Measurements from ENCODE around the gene LAT. TPM values are rescaled to one million over a fixed set of nuclear protein-coding genes. Genes with fewer than 3 reads are reported as not detected.

LAT gene
- polyA plus RNA-seq, 1 of the 3 experiments (the other 2 are of a cell fraction): 8.0 TPM

DNA sequence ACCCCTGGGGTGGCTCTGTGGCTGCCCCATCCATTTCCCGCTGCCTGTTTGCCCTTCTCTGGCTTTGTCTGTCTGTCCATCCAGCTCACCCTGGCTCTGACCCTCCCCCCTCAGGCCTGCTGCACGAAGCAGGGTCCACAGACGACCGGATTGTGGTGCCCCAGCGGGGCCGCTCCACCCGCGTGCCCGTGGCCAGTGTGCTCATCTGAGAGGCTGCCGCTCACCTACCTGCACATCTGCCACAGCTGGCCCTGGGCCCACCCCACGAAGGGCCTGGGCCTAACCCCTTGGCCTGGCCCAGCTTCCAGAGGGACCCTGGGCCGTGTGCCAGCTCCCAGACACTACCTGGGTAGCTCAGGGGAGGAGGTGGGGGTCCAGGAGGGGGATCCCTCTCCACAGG, 761 bp upstream of the LAT start:
- CTCF ChIA-PET: no interaction called here
- no peaks in the 10 kb centered on the region for H3K79me2 ChIP-seq (ENCODE audit: insufficient read depth)
- H3K4me3 ChIP-seq (ENCODE audit: low read depth in 2 of 2, low read length in 1 of 2): no peak overlapping the region
- H3K9ac ChIP-seq: no peak overlapping the region
- no peaks in the 10 kb centered on the region for H3K27me3 ChIP-seq (ENCODE audit: insufficient read depth)
- no peaks in the 10 kb centered on the region for H3K9me2 ChIP-seq
- H3K27ac ChIP-seq (ENCODE audit: low read depth in 2 of 2, low read length in 1 of 2): no peak overlapping the region
- no peaks in the 10 kb centered on the region for H3K9me3 ChIP-seq
- no peaks in the 10 kb centered on the region for H3F3A ChIP-seq (replicated peaks; ENCODE audit: insufficient read depth)
- 88% methylated on average over 11 of the region's 12 CpGs for WGBS (ENCODE audit: low lambda C conversion rate)
- no peak overlapping the region for H3K4me2 ChIP-seq
- TF ChIP-seq NFIC (IDR thresholded peaks at IDR 0.05; ENCODE audit: borderline replicate concordance) (no peak), RXRA (IDR thresholded peaks at IDR 0.05; ENCODE audit: borderline replicate concordance, low read depth) (no peak), GABPA (IDR thresholded peaks at IDR 0.05; ENCODE audit: low read depth) (no peak), POLR2AphosphoS5 (IDR thresholded peaks at IDR 0.05; ENCODE audit: low read depth, low read length) (no peak), RFX5 (IDR thresholded peaks at IDR 0.05; ENCODE audit: low read length) (no peak), RCOR1 (IDR thresholded peaks at IDR 0.05; ENCODE audit: low read length) (no peak), EZH2phosphoT487 (IDR thresholded peaks at IDR 0.05; ENCODE audit: borderline replicate concordance, low read depth) (no peak), EP300 (IDR thresholded peaks at IDR 0.05; ENCODE audit: borderline replicate concordance in 1 of 2, low read depth in 1 of 2, low read length in 1 of 2) (no peak), JUND (IDR thresholded peaks at IDR 0.05) (no peak), FOXM1 (IDR thresholded peaks at IDR 0.05; ENCODE audit: low read depth) (no peak), YY1 (IDR thresholded peaks at IDR 0.05; ENCODE audit: low read depth) (no peak), FOSL2 (IDR thresholded peaks at IDR 0.05; ENCODE audit: borderline replicate concordance, low read depth) (no peak), ELF1 (IDR thresholded peaks at IDR 0.05) (no peak)
- TF ChIP-seq, protein P1, sequence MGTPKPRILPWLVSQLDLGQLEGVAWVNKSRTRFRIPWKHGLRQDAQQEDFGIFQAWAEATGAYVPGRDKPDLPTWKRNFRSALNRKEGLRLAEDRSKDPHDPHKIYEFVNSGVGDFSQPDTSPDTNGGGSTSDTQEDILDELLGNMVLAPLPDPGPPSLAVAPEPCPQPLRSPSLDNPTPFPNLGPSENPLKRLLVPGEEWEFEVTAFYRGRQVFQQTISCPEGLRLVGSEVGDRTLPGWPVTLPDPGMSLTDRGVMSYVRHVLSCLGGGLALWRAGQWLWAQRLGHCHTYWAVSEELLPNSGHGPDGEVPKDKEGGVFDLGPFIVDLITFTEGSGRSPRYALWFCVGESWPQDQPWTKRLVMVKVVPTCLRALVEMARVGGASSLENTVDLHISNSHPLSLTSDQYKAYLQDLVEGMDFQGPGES (IDR thresholded peaks at IDR 0.05; ENCODE audit: low read depth, low read length): no peak
- TF ChIP-seq, protein P2, sequence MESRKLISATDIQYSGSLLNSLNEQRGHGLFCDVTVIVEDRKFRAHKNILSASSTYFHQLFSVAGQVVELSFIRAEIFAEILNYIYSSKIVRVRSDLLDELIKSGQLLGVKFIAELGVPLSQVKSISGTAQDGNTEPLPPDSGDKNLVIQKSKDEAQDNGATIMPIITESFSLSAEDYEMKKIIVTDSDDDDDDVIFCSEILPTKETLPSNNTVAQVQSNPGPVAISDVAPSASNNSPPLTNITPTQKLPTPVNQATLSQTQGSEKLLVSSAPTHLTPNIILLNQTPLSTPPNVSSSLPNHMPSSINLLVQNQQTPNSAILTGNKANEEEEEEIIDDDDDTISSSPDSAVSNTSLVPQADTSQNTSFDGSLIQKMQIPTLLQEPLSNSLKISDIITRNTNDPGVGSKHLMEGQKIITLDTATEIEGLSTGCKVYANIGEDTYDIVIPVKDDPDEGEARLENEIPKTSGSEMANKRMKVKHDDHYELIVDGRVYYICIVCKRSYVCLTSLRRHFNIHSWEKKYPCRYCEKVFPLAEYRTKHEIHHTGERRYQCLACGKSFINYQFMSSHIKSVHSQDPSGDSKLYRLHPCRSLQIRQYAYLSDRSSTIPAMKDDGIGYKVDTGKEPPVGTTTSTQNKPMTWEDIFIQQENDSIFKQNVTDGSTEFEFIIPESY (IDR thresholded peaks at IDR 0.05; ENCODE audit: borderline replicate concordance, low read depth): no peak
- TF ChIP-seq, protein P3, sequence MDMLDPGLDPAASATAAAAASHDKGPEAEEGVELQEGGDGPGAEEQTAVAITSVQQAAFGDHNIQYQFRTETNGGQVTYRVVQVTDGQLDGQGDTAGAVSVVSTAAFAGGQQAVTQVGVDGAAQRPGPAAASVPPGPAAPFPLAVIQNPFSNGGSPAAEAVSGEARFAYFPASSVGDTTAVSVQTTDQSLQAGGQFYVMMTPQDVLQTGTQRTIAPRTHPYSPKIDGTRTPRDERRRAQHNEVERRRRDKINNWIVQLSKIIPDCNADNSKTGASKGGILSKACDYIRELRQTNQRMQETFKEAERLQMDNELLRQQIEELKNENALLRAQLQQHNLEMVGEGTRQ (IDR thresholded peaks at IDR 0.05; ENCODE audit: borderline replicate concordance, low read depth, low read length): no peak
- TF ChIP-seq, protein P4, sequence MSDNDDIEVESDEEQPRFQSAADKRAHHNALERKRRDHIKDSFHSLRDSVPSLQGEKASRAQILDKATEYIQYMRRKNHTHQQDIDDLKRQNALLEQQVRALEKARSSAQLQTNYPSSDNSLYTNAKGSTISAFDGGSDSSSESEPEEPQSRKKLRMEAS (IDR thresholded peaks at IDR 0.05; ENCODE audit: low read depth): no peak
- no peaks in the 10 kb centered on the region for H3K4me1 ChIP-seq (ENCODE audit: control insufficient read depth in 1 of 2, insufficient read depth in 2 of 2, low read depth in 1 of 2, low read length in 1 of 2)
- H3K36me3 ChIP-seq (replicated peaks in 1 of 2; ENCODE audit: control insufficient read depth in 1 of 2, insufficient read depth in 2 of 2, low read length in 1 of 2): peaks cover 16 to 28% of the 10 kb centered on the region in 2 experiments
- POLR2A ChIA-PET: interaction anchor here (2.6 kb wide), 1 partner anchor 10 kb away, joined by 8 read pairs; the partner anchor contains the start of gene SPNS1
- no peak overlapping the region for H2AFZ ChIP-seq (ENCODE audit: low read depth)
- DNase-seq: no peak
- no peaks in the 10 kb centered on the region for H4K20me1 ChIP-seq (ENCODE audit: insufficient read depth)
